GM21390 (cell line): ENCODE data around the gene SCN3A.
A peak's percentile ranks its signal among the peaks of the same experiment; 100 is the strongest.

Source experiments
- ATAC-seq: cut with Tn5 transposase; IDR thresholded peaks from one replicate; pipeline ENCODE4 v1.9.1; 2021; ENCODE audit not compliant: unreplicated experiment

The SCN3A gene

GRCh38 chr2:165203689-165204559 is at the start of gene SCN3A:
Gene SCN3A (minus strand): TSS chr2:165204050. CDS start chr2:165176394, 27,656 bp downstream.
- peak; percentile 76 for ATAC-seq

GRCh38 chr2:165253178-165253577 is 49.3 kb upstream of the SCN3A start:
- no peak for ATAC-seq

DNA sequence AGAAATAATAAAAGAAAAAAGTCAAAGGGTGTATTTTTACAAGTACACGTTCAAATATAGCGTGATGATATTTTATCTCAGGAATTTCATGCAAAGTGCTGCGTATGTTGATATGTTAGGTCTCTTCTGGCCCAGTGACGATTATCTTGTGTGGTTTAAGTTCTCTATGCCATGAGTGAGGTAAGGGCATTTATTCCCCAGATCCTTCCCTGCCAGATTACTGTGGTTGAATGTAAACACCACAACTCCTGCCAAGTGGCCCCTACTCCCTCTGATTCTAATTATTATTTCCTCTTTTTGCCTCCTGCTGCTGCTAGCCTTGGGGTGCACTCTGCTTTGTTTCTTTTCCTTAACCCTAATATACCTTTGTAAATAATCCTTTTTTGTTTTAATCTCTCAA is 47.5 kb upstream of the SCN3A start:
- ATAC-seq = no peak

DNA sequence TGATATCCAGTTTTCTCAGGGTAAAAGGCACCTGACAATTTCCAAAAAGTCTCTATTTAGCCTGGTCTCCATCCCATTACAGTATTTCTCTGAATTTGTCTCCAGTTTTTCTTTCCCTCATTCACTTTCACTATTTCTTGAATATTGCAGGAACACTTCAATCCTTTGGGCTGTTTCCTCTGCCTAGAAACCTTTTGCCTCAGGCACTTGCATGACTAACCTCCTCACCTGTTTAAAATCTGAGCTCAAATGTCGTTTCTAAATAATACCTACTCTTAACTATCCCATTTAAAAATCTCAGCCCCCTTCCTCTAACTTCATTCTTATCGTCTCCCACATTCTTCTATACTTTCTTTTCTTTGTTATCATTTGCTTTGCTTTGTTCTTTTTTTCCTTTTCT is 44.4 kb upstream of the SCN3A start:
- no peak for ATAC-seq

- ATAC-seq = no peak
Measured at GRCh38 chr2:165245081-165245793, 41.4 kb upstream of the SCN3A start.

DNA sequence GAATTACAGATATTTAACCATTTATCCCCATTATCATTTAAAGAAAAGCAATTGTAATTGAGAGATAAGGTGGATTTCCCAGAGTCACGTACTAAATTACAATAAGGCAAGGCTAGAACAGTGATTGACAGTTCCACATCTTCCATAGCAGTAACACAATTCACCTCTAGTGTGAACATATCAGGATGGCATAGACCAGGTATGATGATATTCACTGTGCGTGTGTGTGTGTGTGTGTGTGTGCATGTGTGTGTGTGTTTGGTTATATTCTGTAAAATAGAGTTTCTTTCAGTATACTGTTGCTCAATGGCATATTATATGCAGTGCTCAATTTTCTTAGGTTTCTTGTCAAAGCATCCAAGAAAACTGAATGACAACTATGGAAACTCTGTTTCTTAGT is 37.1 kb upstream of the SCN3A start:
- no peak for ATAC-seq

DNA sequence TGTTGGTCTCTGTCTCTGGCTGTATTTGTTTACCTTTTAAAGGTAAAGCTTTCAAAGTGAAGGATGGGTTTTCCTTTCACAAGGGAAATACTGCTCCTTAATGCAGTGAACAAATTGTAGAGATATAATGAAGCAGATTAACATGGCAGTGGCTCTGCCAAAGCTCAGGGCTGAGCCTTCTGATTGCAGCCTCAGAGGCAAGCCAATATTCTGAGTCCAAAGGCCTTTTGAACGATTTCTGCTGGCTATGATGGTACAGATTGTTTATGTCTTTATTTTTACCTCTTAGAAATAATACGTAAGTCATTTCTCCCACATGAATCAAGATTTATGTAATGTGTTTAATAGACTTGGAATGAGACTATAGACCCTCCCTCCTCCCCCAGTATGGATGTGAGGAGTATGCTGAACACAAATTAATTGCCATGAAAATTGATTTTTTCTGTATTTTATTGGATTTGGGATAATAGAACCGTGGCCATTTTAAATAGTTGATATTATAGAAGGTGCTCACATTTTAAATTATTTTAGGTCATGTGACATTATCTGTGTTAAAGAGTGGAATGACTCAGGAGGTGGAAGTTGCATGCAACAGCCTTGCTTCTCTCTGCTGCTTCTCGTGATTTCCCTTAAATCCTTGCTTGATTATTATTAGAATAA is 36.1 kb upstream of the SCN3A start:
- ATAC-seq = no peak

DNA sequence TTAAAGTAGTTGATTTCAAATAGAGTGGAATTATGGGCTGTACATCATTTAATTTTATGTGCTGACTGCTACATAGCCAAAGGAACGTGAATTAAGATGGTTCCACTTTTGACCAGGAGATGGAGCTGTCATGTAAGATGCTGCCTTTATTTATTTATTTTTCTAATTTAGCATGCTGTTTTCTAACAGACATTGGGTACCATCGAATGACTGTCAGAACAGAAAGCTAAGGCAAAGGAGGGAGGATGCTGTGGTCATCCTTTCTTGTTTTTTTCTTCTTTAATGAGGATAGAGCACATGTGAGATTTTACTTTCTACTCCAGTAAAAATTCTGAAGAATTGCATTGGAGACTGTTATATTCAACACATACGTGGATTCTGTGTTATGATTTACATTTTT is 35.4 kb upstream of the SCN3A start, which contains the start of gene SCN2A:
Gene SCN2A, plus strand, starts transcription at position 185 of the 400 bp plus-strand sequence. CDS start 56,410 bp downstream, outside the sequence.
- ATAC-seq = peak; percentile 68

- ATAC-seq = no peak
Measured at GRCh38 chr2:165238295-165238694, 34.4 kb upstream of the SCN3A start.

DNA sequence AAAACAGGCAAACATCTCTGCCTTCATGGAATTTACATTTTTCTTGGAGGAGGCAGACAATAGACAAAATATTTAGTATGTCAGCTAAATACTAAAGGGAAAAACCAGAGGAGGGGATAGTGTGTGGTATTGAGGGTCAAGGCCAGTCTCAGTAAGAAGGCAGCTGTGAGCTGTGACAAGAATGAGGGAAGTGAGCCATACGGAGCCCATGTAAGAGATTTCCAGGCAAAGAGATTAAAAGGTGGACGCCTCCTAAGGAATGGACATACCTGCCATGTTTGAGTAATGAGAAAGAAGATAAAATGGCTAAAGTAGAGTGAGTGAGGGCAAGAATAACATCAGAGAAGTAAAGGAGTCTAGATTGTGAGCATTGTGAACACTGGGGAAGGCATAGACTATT is 33.2 kb upstream of the SCN3A start:
- ATAC-seq = no peak

DNA sequence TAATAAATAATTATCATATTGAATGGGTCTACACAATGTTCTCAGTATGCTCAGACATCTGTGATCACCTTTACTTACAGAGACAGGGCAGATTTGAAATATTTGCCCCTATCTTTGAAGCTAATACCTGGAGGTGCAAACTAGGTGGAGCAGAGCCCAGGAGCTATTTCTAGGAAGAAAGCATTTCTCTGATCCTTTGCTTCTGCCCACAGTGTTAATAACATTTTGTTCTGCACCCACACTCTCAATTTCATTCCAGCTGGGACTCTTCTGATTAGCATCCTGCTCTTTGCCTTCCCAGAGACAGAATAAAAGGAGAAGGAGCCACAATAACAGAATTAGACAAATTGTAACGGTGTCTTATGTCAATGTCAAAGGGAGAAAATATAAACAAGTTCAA is 23.7 kb upstream of the SCN3A start:
- ATAC-seq = no peak

- ATAC-seq = no peak
Measured at GRCh38 chr2:165224941-165225340, 21.1 kb upstream of the SCN3A start.

DNA sequence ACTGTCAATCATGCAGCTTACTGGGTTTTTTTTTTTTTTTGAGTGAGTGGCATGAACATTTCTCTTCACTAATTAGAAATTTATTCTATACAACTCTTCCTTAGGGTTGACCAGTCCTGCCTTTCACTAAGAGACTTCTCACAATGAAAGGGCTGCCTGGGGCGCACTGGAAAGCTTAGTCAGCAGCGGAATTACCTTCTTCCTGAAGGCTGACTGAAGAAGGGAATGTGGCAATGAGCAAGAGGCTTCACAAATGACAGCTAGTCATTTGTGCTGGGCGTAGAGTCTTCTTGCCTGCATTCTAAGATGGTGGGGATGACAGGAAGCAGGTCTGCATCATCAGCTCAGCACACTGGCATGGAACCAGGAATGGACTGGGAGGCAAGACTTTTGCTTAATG is 15.6 kb upstream of the SCN3A start:
- no peak for ATAC-seq

DNA sequence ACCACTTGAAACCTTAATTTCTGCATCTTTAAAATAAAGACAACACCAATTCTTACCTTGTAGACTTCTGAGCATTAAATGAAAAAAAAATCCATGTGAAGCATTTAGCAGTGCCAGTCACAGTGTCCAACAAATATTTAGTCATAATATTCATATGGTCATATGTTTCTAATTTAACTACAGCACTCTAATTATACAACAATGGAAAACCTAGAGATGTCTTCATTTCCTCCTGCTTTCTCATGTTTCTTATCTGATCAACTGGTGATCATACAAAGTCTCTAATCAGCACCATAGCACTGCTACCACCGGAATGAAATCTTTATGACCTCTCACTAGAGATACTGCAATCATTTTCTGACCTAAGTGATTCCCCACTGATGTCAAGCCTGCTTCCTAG is 10.2 kb upstream of the SCN3A start:
- ATAC-seq = no peak

DNA sequence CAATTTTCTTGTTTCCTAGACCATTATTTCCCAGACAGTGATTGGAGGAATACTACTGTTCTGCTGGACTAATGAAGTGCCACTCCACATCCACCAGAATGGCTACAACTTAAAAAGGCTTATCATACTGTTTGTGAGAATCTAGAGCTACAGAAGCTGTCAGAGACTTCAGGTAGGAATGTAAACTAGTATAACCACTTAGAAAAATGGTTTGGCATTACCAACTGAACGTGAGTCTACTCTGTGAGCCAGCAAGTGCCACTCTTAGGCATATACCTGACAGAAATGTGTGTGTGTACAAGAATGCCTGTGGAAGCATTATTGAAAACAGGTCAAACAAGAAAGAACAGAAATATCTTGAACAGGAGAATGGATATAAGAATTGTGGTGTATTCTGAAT is 4.2 kb upstream of the SCN3A start:
- ATAC-seq = no peak

GRCh38 chr2:165205865-165206264 is 2.0 kb upstream of the SCN3A start:
- ATAC-seq = no peak

- no peak for ATAC-seq
Measured at GRCh38 chr2:165202239-165202638, 1.6 kb downstream of the SCN3A start.

DNA sequence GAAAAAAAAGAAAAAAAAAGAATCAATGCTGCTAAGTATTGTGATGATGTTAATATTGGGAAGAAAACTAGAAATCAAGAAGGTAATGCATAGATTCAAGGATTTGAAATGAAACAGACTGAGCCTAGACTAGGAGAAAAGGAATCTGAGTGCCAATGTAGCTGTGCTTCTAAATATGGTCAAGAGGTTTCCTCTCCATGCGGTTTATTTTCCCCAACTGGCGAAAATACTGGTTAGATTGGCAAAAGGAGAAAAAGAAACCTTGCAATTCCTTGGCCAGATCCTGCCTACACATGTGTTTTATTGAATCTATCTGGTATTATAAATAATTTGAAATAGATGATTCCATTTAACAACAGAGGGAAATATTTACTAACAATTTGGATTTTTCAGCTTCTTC is 5.7 kb downstream of the SCN3A start:
- ATAC-seq = no peak

DNA sequence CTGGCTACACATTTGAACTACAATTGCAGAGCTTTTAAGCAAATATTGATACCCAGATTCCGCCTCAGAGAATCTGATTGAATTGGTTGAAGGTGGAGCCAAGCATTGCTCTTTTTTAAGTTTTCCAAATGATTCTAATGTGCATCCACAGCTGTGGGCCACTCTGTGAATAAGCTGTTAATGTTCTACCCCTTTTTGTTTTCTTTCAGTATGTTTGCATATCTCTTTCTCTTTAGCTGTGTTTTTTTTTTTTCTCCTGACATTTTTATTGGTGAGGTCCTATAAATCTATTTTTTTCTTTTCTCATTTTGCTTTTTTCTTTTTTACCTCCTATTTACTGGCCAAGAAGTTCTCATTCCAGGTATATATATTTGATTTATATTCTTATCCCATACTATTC is 6.5 kb downstream of the SCN3A start:
- ATAC-seq = no peak

- no peak for ATAC-seq
Measured at GRCh38 chr2:165196411-165196810, 7.4 kb downstream of the SCN3A start.

GRCh38 chr2:165193178-165193777 is 10.6 kb downstream of the SCN3A start:
- ATAC-seq = peak; percentile 94
